WTC11 (cell line): Measurements from ENCODE around the gene PRSS57.

Experiments
- CTCF ChIP-seq: fragments of 200-600 bp; IDR thresholded peaks from 2 replicates; pipeline ENCODE4 v1.8.0; 2022; ENCODE audit warnings: antibody characterized with exemption
- JUN ChIP-seq: sonication (generic); formaldehyde crosslinking; IDR thresholded peaks from 2 replicates; pipeline ENCODE4 v1.8.0; 2023; ENCODE audit warnings: mild to moderate bottlenecking, missing genetic modification reagents
- SP1 ChIP-seq: sonication (generic); formaldehyde crosslinking; conservative IDR thresholded peaks from 2 replicates; pipeline ENCODE4 v1.8.1; 2022; ENCODE audit warnings: missing genetic modification reagents
- TP53 ChIP-seq: sonication (generic); formaldehyde crosslinking; IDR thresholded peaks from 2 replicates; pipeline ENCODE4 v1.8.1; 2023; ENCODE audit warnings: mild to moderate bottlenecking, missing genetic modification reagents

DNA sequence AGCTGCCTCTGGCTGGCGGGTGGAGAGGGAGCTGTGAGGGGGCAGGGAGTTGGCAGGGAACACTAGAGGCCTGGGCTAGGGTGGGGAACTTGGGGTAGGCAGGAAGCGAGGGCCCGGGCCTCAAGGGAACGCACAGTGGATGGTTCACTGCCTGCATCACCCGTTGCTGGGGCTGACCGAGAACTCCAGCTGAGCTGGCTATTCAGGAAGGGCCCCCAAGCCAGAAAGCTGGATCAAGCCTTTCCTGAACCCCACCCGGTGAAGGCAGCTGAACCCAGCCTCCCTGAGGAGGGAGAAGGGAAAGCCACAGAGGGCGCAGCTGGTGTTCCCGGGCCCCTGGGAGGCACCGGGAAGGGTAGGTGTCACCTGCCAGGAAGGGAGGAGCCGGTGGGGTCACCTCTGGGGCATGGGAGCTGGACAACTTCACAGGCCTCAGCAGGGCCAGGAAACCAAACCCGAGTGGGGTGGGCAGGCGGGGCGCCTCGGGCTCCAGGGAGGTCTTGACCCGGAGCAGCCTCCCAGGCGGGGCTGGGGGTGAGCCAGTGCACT, 27.4 kb upstream of the PRSS57 start:
- TF ChIP-seq CTCF: no peak
- TF ChIP-seq JUN (CRISPR knock-in tag): no peak
- no peak for TF ChIP-seq TP53 (CRISPR knock-in tag)
- no peak for TF ChIP-seq SP1 (CRISPR knock-in tag)
